Stimulated activated CD8-positive, alpha-beta memory T cell treated with anti-CD3 and anti-CD28 coated beads, Interleukin-4, amount 100 ng/mL, for 48 hours (primary cell): ENCODE measurements around the gene CARD11.

ENCODE experiments used
- DNase-seq: peaks from one replicate; pipeline ENCODE4 v3.0.0-alpha.2; 2020

Gene CARD11

GRCh38 chr7:2896131-2896530 lies 147.5 kb downstream of the CARD11 start:
- DNase-seq, result no peak

DNA sequence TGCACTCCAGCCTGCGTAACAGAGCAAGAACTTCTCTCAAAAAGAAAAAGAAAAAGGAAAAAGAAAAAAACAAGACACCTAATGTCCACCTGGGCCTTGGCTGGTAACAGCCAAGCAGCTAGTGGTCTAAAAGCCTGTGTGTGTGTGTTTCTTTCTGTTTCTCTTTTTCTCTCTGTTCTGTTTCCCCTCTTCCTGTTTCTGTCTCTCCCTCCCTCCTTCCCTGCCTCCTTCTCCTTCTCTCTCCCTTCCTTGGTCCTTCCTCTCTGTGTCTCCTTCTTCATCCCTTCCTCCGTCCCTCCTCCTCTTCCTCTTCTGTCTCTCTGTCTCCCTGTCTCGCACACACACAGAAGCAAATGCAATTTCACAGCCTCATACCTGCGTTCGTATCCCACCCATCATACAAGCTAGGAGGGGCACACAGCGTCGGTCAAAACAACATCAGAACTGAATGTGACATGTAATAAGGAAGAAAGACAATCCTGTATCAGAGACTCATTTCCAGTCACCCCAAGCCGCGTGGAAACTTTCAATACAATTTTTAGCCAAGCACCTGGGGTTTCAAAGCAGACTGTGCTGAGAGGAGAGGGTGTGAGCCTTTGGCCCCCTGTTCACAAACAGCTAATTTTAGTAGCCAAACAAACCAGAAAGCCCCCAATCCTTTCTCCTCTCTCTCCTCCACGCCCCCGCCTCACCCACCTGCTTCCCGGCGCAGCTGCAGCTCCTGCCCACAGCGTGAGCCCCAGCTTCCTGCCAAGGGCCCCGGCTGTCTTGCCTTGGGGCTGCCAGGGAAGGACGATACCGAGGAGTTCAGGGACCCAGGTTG lies 149.3 kb downstream of the CARD11 start:
- DNase-seq, result peak; percentile 83

DNA sequence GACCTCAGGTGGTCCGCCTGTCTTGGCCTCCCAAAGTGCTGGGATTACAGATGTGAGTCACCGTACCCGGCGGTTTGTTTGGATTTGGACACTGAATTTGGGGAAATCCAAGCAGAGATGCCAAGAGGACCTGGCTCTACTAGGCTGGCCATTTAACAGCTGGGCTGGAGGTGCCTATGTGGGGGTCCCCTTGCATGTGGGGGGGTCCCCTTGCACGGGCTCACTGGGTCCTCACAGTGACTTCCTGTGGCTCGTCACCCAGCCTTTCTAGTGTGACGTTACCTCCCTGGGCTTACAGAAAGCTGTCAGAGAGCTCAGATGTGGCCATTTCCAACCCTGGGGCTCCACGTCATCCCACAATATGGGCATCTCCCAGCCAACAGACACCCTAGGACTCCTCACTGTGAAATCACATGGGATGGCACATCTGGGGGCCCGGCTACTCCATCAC lies 150.2 kb downstream of the CARD11 start:
- peak; percentile 53 for DNase-seq

DNA sequence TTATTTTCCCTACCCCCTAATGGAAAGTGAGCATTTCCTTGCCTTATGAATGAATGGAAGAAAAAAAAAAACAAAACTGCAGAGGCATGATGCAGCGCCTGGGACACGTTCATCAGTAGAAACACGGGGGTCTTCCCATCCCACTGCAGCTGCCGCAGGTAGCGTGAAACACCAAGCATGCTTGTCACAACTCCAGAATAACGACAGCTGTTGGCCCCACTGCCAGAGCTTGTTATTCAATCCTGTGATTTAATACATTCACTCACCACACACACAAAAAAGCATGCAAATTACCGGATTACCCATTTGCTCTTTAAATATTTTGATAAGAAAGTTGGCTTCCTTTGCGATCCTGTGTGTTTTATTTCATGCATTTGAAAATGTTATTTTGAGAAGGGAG lies 151.1 kb downstream of the CARD11 start:
- DNase-seq, result no peak

GRCh38 chr7:2887816-2888215 lies 155.9 kb downstream of the CARD11 start:
- DNase-seq, result no peak

- peak; percentile 59 for DNase-seq
Observed at GRCh38 chr7:2886900-2887299, 156.8 kb downstream of the CARD11 start.

- DNase-seq, result no peak
Observed at GRCh38 chr7:2886391-2886790, 157.3 kb downstream of the CARD11 start.

DNA sequence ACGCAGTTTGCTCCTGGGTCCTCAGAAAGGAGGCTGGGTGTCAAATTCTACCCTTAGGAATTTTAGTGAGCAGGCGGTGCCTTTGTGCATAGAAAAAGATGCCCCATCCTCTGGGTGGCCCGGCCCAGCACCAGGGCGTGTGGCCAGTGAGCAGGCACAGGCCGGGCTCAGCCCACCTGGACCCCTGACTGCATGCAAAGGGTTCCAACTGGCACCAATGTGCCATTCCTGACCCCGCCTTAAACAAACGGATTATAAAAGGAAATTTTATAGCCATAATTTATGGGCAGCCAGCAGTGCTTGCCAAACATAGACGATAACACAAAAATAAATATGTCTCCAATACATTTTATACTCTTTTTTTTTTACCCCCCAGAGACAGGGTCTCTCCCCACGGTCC lies 159.5 kb downstream of the CARD11 start:
- DNase-seq, result no peak

DNA sequence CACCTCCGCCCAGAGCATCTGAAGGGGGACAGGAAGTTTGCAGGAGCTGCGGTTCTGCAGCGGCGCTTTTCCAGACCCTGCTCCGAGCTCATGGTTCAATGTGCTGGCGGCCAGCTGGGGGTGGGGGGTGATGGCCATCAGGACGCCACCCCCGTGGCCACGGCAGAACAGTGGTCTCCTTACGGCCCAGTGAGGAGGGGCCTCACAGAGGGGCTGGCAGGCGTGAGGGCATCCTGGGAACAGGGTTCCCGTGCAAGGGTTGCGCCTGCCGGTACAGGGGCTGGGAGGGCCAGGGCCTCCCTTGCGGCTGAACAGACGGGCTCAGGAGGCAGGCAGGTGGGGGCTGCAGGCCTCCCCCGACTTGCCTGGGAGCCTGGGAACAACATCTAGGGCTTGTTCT lies 160.6 kb downstream of the CARD11 start:
- no peak for DNase-seq

GRCh38 chr7:2882111-2882510 lies 161.6 kb downstream of the CARD11 start:
- DNase-seq, result no peak

GRCh38 chr7:2880874-2881533 lies 162.7 kb downstream of the CARD11 start:
- DNase-seq, result no peak

DNA sequence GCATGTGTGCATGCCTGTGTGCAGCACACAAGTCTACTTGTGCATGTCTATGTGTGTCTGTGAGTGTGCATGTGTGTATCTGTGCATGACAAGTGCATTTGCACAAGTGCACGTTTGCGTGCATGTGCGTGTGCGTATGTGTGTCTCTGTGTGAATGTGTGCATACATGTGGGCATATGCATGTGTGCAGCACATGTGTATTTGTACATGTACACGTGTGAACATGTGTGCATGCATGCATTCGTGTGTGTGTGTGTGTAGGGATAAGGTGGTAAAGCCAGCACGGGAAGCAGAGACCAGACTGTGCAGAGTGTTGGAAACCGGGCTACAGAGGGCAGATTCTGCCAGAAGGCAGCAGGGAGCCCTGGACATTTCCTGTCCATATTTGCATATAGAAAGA lies 163.6 kb downstream of the CARD11 start:
- no peak for DNase-seq

GRCh38 chr7:2879354-2879753 lies 164.3 kb downstream of the CARD11 start:
- no peak for DNase-seq

- no peak for DNase-seq
Observed at GRCh38 chr7:2878306-2878705, 165.4 kb downstream of the CARD11 start.

GRCh38 chr7:2876031-2876731 lies 167.5 kb downstream of the CARD11 start:
- DNase-seq, result no peak

- DNase-seq, result no peak
Observed at GRCh38 chr7:2873686-2874551, 169.7 kb downstream of the CARD11 start.

DNA sequence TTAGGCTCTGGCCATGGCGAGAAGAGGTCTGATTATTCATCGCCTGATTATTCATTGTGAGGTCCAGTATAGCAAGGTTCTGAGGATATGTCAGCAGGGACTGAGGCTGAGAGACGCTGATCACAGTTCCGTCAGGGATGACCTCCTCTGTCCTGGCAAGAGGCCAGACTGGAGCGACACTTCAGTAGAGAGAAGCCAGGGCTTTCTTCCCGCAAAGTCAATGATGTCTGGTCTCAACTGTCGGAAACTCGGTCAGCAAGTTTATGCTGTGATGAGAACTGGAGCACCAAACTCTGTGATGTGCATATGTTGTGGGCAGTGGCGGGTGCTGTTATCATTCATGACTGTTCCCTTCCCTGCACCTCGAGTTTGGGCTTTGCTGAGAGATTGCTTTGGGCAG lies 170.5 kb downstream of the CARD11 start:
- no peak for DNase-seq

DNA sequence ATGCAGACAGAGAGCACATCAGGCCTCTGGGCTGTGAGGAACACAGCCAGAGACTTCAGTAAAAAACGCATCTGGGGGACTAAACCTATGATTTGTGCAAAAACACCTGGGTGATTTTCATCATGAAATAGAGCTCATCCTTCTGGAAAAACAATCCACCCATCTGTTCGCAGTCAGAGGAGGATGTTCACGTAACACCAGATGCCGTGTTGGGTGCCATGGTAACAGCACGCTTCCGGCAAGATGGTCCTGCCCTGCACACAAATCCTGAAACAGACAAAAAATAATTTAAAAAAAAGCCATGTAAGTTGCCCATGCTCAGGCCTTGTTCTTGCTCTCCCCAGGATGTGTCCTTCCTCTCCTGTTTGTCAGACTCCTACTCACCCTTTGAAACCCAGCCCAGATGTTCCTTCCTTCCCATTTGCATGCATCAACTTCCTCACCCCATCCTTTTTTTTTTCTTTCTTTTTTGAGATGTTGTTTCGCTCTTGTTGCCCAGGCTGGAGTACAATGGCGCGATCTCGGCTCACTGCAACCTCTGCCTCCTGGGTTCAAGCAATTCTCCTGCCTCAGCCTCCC lies 171.3 kb downstream of the CARD11 start:
- DNase-seq, result no peak

DNA sequence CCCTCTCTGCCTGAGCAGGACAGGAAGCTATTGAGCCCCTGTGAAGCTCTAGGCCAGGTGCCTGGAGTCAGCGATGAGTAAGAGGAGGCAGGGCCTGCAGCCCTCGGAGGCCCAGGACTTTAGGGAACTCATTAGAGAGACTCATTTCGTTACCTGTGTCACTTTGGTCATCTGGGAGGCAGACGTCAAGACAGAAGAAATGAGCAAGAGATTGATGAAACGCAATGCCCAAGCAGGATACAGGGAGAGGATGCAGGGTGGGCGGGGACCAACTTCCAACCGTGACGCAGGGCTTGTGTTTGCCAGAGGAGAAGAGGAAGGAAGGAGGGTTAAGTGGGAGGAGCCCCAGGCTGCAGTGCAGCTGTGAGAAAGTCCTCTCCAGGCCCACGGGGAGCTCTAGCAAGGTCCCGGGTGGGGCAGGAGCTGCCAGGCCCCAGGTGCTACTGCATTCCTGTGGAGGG lies 173.2 kb downstream of the CARD11 start:
- DNase-seq, result peak; percentile 63

- DNase-seq, result no peak
Observed at GRCh38 chr7:2869981-2870380, 173.7 kb downstream of the CARD11 start.

- DNase-seq, result no peak
Observed at GRCh38 chr7:2866601-2867000, 177.1 kb downstream of the CARD11 start.

GRCh38 chr7:2864999-2865670 lies 178.5 kb downstream of the CARD11 start:
- DNase-seq, result peak; percentile 86
